Measurements from ENCODE around the gene ELMO1.

ELMO1 gene

GRCh38 chr7:36916116-36916515 is 532.5 kb downstream of the ELMO1 start:
- no peaks in the 10 kb centered on the region for H3K27me3 ChIP-seq (ENCODE audit: control insufficient read depth, insufficient read depth, low read length)
- no peaks in the 10 kb centered on the region for H3K4me1 ChIP-seq (ENCODE audit: control insufficient read depth, insufficient read depth, low read length)

DNA sequence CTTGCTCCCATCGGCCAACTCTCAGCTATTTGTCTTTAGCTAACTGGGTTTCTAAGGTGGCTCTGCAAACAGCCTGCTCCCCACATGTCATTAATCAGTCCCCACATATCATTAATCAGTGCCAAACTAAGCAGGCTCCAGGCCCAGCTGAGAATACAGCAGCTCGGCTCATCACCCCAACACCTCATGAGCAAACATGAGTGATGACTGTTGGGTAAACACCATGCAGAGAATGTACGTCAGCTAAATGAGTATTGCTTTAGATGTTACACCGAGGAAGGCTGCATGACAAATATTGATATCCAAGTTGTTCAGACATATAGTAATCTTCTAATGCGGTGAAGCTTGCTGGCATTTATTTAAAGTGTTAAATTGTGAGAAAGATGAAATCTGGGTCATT is 536.9 kb downstream of the ELMO1 start:
- Histone ChIP-seq H3K4me3 (ENCODE audit: low read depth, low read length) (no peak overlapping the region), H3K27ac (ENCODE audit: low read depth, low read length) (no peak overlapping the region), H3K4me1 (ENCODE audit: control insufficient read depth, insufficient read depth, low read length) (no peaks in the 10 kb centered on the region), H3K9me3 (ENCODE audit: control insufficient read depth, insufficient read depth, low read length) (no peaks in the 10 kb centered on the region), H3K27me3 (ENCODE audit: control insufficient read depth, insufficient read depth, low read length) (no peaks in the 10 kb centered on the region), H3K9ac (ENCODE audit: low read depth, low read length) (no peak overlapping the region), H3K36me3 (ENCODE audit: control insufficient read depth, insufficient read depth, low read length) (no peaks in the 10 kb centered on the region)

More at GRCh38 chr7:36916116-36916515, 532.5 kb downstream of the ELMO1 start:
- Histone ChIP-seq H3K27ac (ENCODE audit: low read depth, low read length) (no peak overlapping the region), H3K9me3 (ENCODE audit: control insufficient read depth, insufficient read depth, low read length) (no peaks in the 10 kb centered on the region), H3K4me3 (ENCODE audit: low read depth, low read length) (no peak overlapping the region), H3K9ac (ENCODE audit: low read depth, low read length) (no peak overlapping the region), H3K36me3 (ENCODE audit: control insufficient read depth, insufficient read depth, low read length) (no peaks in the 10 kb centered on the region)

DNA sequence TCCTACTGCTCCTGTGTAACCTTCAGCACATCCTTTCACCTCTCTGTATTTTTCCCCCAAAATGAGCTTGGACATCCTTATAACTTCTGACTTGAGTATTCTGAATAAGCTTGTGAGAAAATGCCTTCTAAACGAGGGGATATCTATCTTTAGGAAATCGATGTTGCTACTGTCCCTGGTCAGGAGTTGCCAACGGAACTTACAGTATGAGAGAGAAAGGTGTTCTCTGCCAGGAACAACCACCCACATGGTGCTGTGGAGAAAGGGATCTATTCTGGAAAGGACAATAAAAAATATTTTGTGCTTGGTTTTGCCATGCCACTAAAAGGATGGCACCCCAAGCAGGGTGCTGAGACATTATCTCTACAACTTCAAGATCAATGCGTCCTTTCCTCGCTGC is 537.8 kb downstream of the ELMO1 start:
- no peak overlapping the region for H3K9ac ChIP-seq (ENCODE audit: low read depth, low read length)
- no peak overlapping the region for H3K27ac ChIP-seq (ENCODE audit: low read depth, low read length)
- no peak overlapping the region for H3K4me3 ChIP-seq (ENCODE audit: low read depth, low read length)
- H3K4me1 ChIP-seq (ENCODE audit: control insufficient read depth, insufficient read depth, low read length) = no peaks in the 10 kb centered on the region
- H3K27me3 ChIP-seq (ENCODE audit: control insufficient read depth, insufficient read depth, low read length) = no peaks in the 10 kb centered on the region
- H3K9me3 ChIP-seq (ENCODE audit: control insufficient read depth, insufficient read depth, low read length) = no peaks in the 10 kb centered on the region
- no peaks in the 10 kb centered on the region for H3K36me3 ChIP-seq (ENCODE audit: control insufficient read depth, insufficient read depth, low read length)

DNA sequence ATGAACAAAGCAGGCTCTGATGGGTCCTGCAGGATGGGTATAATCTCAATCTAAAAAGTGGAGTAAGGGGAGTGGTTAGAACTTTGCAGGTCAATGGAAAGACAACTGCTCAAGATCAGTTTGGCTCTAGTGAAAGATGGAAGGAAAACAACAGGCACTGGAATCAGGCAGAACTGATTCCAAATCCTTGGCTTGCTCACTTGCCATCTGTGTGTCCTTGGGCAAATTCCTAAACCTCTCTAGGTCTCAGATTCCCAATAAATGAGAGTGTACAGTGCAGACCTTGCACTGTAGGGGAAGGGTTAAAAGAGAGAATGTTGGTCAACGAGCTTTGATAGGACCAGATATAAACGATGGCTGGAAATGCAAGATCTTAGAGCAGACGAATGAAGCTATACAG is 538.3 kb downstream of the ELMO1 start:
- Histone ChIP-seq H3K9ac (ENCODE audit: low read depth, low read length) (no peak overlapping the region), H3K4me3 (ENCODE audit: low read depth, low read length) (no peak overlapping the region), H3K36me3 (ENCODE audit: control insufficient read depth, insufficient read depth, low read length) (no peaks in the 10 kb centered on the region), H3K27ac (ENCODE audit: low read depth, low read length) (no peak overlapping the region), H3K4me1 (ENCODE audit: control insufficient read depth, insufficient read depth, low read length) (no peaks in the 10 kb centered on the region), H3K27me3 (ENCODE audit: control insufficient read depth, insufficient read depth, low read length) (no peaks in the 10 kb centered on the region), H3K9me3 (ENCODE audit: control insufficient read depth, insufficient read depth, low read length) (no peaks in the 10 kb centered on the region)

DNA sequence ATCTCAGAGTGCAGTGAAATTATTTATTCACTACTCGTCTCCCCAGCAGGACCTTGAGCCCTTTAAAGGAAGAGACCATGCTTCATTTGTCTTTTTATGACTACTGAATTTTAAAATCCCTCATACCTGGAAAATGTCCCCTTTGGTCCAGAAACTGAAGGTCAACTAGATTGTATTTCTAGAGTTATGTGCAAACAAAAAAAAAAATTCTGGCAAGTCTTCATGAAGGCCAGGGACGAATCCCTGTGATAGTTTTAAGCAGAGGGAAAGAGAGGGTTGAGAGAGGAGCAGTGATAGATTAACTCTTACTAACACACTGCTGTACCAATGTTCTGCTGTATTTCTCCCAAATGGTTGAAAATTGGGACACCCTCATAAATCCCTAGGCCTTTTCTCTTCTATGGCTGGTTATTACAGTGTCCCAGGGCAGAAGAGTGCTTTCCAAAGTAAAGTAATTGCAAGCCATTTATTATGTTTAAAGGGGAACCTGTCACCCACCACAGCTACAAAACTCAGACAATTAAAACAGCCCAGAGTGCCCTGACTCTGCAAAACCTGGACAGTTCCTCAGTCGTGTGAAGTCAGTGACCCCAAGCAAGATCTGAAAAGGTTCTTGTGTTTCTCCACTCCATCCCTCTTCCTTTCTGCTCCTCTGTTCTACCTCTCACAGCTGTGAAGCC is 541.6 kb downstream of the ELMO1 start:
- Histone ChIP-seq H3K27me3 (ENCODE audit: control insufficient read depth, insufficient read depth, low read length) (no peaks in the 10 kb centered on the region), H3K4me3 (ENCODE audit: low read depth, low read length) (no peak overlapping the region), H3K9ac (ENCODE audit: low read depth, low read length) (no peak overlapping the region), H3K4me1 (ENCODE audit: control insufficient read depth, insufficient read depth, low read length) (0 out of 2 replicates have a peak, but pooled peaks cover 6% of the 10 kb centered on the region), H3K36me3 (ENCODE audit: control insufficient read depth, insufficient read depth, low read length) (no peaks in the 10 kb centered on the region), H3K9me3 (ENCODE audit: control insufficient read depth, insufficient read depth, low read length) (no peaks in the 10 kb centered on the region), H3K27ac (ENCODE audit: low read depth, low read length) (no peak overlapping the region)

DNA sequence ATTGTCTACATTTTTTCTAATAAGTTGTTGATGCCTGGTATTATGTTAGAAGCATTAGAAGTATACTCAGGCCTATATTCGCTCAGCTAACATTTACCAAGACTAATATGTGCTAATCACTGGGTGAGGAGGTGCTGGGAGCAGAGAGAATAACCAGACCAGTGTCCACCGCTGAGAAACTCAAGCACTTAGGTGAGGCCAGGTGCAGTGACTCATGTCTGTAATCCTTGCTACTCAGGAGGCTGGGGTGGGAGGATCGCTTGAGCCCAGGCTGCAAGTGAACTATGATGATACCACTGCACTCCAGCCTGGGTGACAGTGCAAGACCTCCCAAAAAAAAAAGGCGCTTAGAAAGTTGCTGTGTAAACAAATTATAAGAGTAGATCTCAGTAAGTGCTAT is 542.2 kb downstream of the ELMO1 start:
- Histone ChIP-seq H3K4me1 (ENCODE audit: control insufficient read depth, insufficient read depth, low read length) (0 out of 2 replicates have a peak, but pooled peaks cover 6% of the 10 kb centered on the region), H3K9me3 (ENCODE audit: control insufficient read depth, insufficient read depth, low read length) (no peaks in the 10 kb centered on the region), H3K36me3 (ENCODE audit: control insufficient read depth, insufficient read depth, low read length) (no peaks in the 10 kb centered on the region), H3K9ac (ENCODE audit: low read depth, low read length) (no peak overlapping the region), H3K4me3 (ENCODE audit: low read depth, low read length) (no peak overlapping the region), H3K27ac (ENCODE audit: low read depth, low read length) (no peak overlapping the region), H3K27me3 (ENCODE audit: control insufficient read depth, insufficient read depth, low read length) (no peaks in the 10 kb centered on the region)

- no peak overlapping the region for H3K9ac ChIP-seq (ENCODE audit: low read depth, low read length)
- no peaks in the 10 kb centered on the region for H3K36me3 ChIP-seq (ENCODE audit: control insufficient read depth, insufficient read depth, low read length)
- no peaks in the 10 kb centered on the region for H3K27me3 ChIP-seq (ENCODE audit: control insufficient read depth, insufficient read depth, low read length)
- no peak overlapping the region for H3K27ac ChIP-seq (ENCODE audit: low read depth, low read length)
- 0 out of 2 replicates have a peak, but pooled peaks cover 6% of the 10 kb centered on the region for H3K4me1 ChIP-seq (ENCODE audit: control insufficient read depth, insufficient read depth, low read length)
- no peak overlapping the region for H3K4me3 ChIP-seq (ENCODE audit: low read depth, low read length)
- no peaks in the 10 kb centered on the region for H3K9me3 ChIP-seq (ENCODE audit: control insufficient read depth, insufficient read depth, low read length)
Observed at GRCh38 chr7:36905841-36906240, 542.8 kb downstream of the ELMO1 start.

GRCh38 chr7:36904802-36905201 is 543.9 kb downstream of the ELMO1 start:
- Histone ChIP-seq H3K36me3 (ENCODE audit: control insufficient read depth, insufficient read depth, low read length) (no peaks in the 10 kb centered on the region), H3K9me3 (ENCODE audit: control insufficient read depth, insufficient read depth, low read length) (no peaks in the 10 kb centered on the region)

GRCh38 chr7:36904101-36904500 is 544.6 kb downstream of the ELMO1 start:
- no peak overlapping the region for H3K4me3 ChIP-seq (ENCODE audit: low read depth, low read length)
- H3K27ac ChIP-seq (ENCODE audit: low read depth, low read length) = no peak overlapping the region
- no peaks in the 10 kb centered on the region for H3K27me3 ChIP-seq (ENCODE audit: control insufficient read depth, insufficient read depth, low read length)
- H3K36me3 ChIP-seq (ENCODE audit: control insufficient read depth, insufficient read depth, low read length) = no peaks in the 10 kb centered on the region
- 0 out of 2 replicates have a peak, but pooled peaks cover 6% of the 10 kb centered on the region for H3K4me1 ChIP-seq (ENCODE audit: control insufficient read depth, insufficient read depth, low read length)
- H3K9me3 ChIP-seq (ENCODE audit: control insufficient read depth, insufficient read depth, low read length) = no peaks in the 10 kb centered on the region
- no peak overlapping the region for H3K9ac ChIP-seq (ENCODE audit: low read depth, low read length)

More at GRCh38 chr7:36904802-36905201, 543.9 kb downstream of the ELMO1 start:
- H3K27me3 ChIP-seq (ENCODE audit: control insufficient read depth, insufficient read depth, low read length) = no peaks in the 10 kb centered on the region
- H3K27ac ChIP-seq (ENCODE audit: low read depth, low read length) = no peak overlapping the region
- H3K9ac ChIP-seq (ENCODE audit: low read depth, low read length) = no peak overlapping the region
- 0 out of 2 replicates have a peak, but pooled peaks cover 6% of the 10 kb centered on the region for H3K4me1 ChIP-seq (ENCODE audit: control insufficient read depth, insufficient read depth, low read length)
- H3K4me3 ChIP-seq (ENCODE audit: low read depth, low read length) = no peak overlapping the region

GRCh38 chr7:36900988-36901710 is 547.5 kb downstream of the ELMO1 start:
- 0 out of 2 replicates have a peak, but pooled peaks cover 6% of the 10 kb centered on the region for H3K4me1 ChIP-seq (ENCODE audit: control insufficient read depth, insufficient read depth, low read length)
- H3K27ac ChIP-seq (ENCODE audit: low read depth, low read length) = no peak overlapping the region
- no peaks in the 10 kb centered on the region for H3K36me3 ChIP-seq (ENCODE audit: control insufficient read depth, insufficient read depth, low read length)
- H3K4me3 ChIP-seq (ENCODE audit: low read depth, low read length) = no peak overlapping the region
- H3K9me3 ChIP-seq (ENCODE audit: control insufficient read depth, insufficient read depth, low read length) = no peaks in the 10 kb centered on the region
- no peaks in the 10 kb centered on the region for H3K27me3 ChIP-seq (ENCODE audit: control insufficient read depth, insufficient read depth, low read length)
- H3K9ac ChIP-seq (ENCODE audit: low read depth, low read length) = no peak overlapping the region

DNA sequence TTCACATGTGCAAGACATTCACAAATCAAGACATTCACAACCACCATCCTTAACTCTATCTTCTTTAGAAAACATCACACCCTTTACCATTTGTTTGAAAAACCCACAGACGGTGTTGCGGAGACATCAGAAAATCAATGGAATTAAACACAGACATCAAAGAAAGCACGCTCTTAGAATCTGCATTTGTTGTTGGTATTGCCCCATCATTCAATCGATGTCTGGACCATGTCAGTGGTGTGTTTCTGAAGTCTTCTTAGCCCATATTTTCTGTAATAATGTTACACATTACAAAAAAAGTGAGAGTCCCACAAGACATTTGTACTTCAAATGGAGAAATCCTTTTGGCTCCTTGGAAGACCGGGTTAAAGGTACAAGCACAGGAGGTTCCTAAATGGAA is 550.5 kb downstream of the ELMO1 start:
- no peaks in the 10 kb centered on the region for H3K27me3 ChIP-seq (ENCODE audit: control insufficient read depth, insufficient read depth, low read length)
- H3K4me1 ChIP-seq (ENCODE audit: control insufficient read depth, insufficient read depth, low read length) = no peaks in the 10 kb centered on the region
- no peaks in the 10 kb centered on the region for H3K9me3 ChIP-seq (ENCODE audit: control insufficient read depth, insufficient read depth, low read length)
- H3K9ac ChIP-seq (ENCODE audit: low read depth, low read length) = no peak overlapping the region
- no peak overlapping the region for H3K4me3 ChIP-seq (ENCODE audit: low read depth, low read length)
- no peak overlapping the region for H3K27ac ChIP-seq (ENCODE audit: low read depth, low read length)
- no peaks in the 10 kb centered on the region for H3K36me3 ChIP-seq (ENCODE audit: control insufficient read depth, insufficient read depth, low read length)

All from HUES48 (cell line).